ENCODE results near the gene EIF4E1B.

DNA sequence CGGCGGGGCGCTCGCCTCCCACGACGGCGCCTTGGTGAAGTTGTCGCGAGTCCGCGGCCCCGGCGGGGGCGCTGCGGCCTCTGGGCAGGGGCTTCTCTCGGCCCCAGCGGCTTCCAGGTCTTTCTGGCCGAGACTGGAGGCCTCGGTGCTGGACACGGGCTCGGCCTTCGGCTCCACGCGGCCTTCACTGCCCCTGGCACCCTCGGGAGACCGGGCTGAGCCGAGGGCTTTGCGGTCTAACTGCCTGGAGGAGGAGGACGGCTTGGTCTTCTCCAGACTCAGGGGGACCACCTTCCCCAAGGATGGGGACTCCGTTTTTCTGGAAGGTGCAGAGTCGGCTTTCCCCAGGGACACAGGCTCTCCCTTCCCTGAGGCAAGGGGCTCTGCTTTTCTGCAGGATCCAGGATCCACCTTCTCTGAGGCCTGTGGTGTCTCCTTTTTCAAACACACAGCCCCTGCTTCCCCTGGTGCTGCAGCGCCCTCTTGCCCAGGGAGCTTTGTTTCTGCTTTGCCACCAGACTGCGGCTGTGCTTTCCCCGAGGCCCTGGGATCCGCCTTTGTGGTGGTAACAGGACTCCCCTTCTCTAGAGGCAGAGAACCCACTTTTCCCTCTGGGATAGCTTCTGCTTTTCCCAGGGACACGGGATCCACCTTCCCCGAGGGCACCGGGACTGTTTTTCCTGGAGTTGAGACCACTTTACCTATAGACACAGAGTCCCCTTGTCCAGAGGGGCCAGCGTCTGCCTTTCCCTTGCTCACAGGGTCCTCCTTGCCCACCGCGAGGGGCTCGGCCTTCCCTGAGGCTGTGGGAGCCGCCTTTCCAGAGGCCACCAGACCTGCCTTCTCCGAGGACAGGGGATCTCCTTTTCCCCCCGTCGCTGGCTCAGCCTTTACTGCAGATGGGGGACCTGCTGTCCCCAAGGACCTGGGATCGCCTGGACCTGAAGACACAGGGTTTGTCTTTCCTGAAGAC lies 32.8 kb upstream of the EIF4E1B start:
- TF ChIP-seq, protein P1, sequence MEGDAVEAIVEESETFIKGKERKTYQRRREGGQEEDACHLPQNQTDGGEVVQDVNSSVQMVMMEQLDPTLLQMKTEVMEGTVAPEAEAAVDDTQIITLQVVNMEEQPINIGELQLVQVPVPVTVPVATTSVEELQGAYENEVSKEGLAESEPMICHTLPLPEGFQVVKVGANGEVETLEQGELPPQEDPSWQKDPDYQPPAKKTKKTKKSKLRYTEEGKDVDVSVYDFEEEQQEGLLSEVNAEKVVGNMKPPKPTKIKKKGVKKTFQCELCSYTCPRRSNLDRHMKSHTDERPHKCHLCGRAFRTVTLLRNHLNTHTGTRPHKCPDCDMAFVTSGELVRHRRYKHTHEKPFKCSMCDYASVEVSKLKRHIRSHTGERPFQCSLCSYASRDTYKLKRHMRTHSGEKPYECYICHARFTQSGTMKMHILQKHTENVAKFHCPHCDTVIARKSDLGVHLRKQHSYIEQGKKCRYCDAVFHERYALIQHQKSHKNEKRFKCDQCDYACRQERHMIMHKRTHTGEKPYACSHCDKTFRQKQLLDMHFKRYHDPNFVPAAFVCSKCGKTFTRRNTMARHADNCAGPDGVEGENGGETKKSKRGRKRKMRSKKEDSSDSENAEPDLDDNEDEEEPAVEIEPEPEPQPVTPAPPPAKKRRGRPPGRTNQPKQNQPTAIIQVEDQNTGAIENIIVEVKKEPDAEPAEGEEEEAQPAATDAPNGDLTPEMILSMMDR (conservative IDR thresholded peaks at IDR 0.05 in 1 of 2, IDR thresholded peaks at IDR 0.05 in 1 of 2; ENCODE audit: low read depth in 1 of 2, low read length in 2 of 2), result no peak
- TF ChIP-seq EZH2 (IDR thresholded peaks at IDR 0.05; ENCODE audit: low read length, missing control alignments), result no peak
